HG02970 (cell line): ENCODE data around the gene PDE6B.

Source experiments
- ATAC-seq: cut with Tn5 transposase; IDR thresholded peaks from one replicate; pipeline ENCODE4 v1.9.1; 2021; ENCODE audit warnings: mild to moderate bottlenecking, moderate library complexity, moderate number of reproducible peaks; ENCODE audit not compliant: unreplicated experiment, low FRiP score

Gene PDE6B

GRCh38 chr4:717601-718320, 92.4 kb downstream of the PDE6B start:
- no peak for ATAC-seq

- ATAC-seq: no peak
Observed at GRCh38 chr4:718460-718859, 93.1 kb downstream of the PDE6B start.
